HK-2 (cell line): ENCODE measurements around the gene GPSM1.
A peak's percentile ranks its signal among the peaks of the same experiment; 100 is the strongest.

Source experiments
- DNase-seq: peaks from one replicate; pipeline ENCODE4 v3.0.0-alpha.2; 2018; ENCODE audit not compliant: unreplicated experiment

Gene GPSM1

GRCh38 chr9:136361047-136361753, 33.9 kb downstream of the GPSM1 start:
- DNase-seq, result no peak

GRCh38 chr9:136361754-136362449, 34.6 kb downstream of the GPSM1 start:
- no peak for DNase-seq

- no peak for DNase-seq
These were observed 35.1 kb downstream of the GPSM1 start for GRCh38 chr9:136362450-136362784.

- DNase-seq, result peak; percentile 99
These were observed 36.0 kb downstream of the GPSM1 start, which contains the start of gene DNLZ for GRCh38 chr9:136363106-136363948. Gene DNLZ, minus strand, starts transcription at chr9:136363744. Its CDS starts 30 bp downstream, at chr9:136363714.

- no peak for DNase-seq
These were observed 36.8 kb downstream of the GPSM1 start for GRCh38 chr9:136363949-136364748.

- DNase-seq, result no peak
These were observed 37.8 kb downstream of the GPSM1 start for GRCh38 chr9:136364942-136365774.

- DNase-seq, result no peak
These were observed 38.5 kb downstream of the GPSM1 start for GRCh38 chr9:136365775-136366222.

- no peak for DNase-seq
These were observed 39.5 kb downstream of the GPSM1 start for GRCh38 chr9:136366826-136367225.

- DNase-seq, result no peak
These were observed 40.2 kb downstream of the GPSM1 start for GRCh38 chr9:136367296-136368145.

GRCh38 chr9:136368190-136368589, 40.9 kb downstream of the GPSM1 start:
- DNase-seq, result no peak

GRCh38 chr9:136370037-136370436, 42.7 kb downstream of the GPSM1 start:
- no peak for DNase-seq

- no peak for DNase-seq
These were observed 43.6 kb downstream of the GPSM1 start for GRCh38 chr9:136370687-136371532.

GRCh38 chr9:136371533-136371880, 44.2 kb downstream of the GPSM1 start:
- DNase-seq, result no peak

- no peak for DNase-seq
These were observed 44.7 kb downstream of the GPSM1 start for GRCh38 chr9:136372006-136372405.

- DNase-seq, result peak; percentile 87
These were observed 45.4 kb downstream of the GPSM1 start for GRCh38 chr9:136372561-136373299.

GRCh38 chr9:136373300-136374182, 46.2 kb downstream of the GPSM1 start, which contains the start of gene CARD9:
Gene CARD9, minus strand, starts transcription at chr9:136373669. Its CDS starts 1,591 bp downstream, at chr9:136372078.
- DNase-seq, result peak; percentile 41

GRCh38 chr9:136374183-136374575, 46.8 kb downstream of the GPSM1 start:
- no peak for DNase-seq
